Ascending aorta (tissue), 2 donors: ENCODE measurements around the gene TNFAIP3. TPM values are rescaled to one million over a fixed set of nuclear protein-coding genes. Genes with fewer than 3 reads are reported as not detected.

Experiments
- DNase-seq, 2 donors: peaks; one replicate each; pipeline ENCODE4 v3.0.0-alpha.2; 2019; ENCODE audit warnings: low spot score in 2 of 2
- H3K27ac ChIP-seq, 2 donors: fragments of 200-600 bp; sonication (generic); one replicate each; pipeline ENCODE4 v1.5.1; 2016 to 2017; ENCODE audit warnings: mild to moderate bottlenecking in 1 of 2
- H3K27me3 ChIP-seq: fragments of 200-600 bp; sonication (generic); one replicate; pipeline ENCODE4 v1.5.1; 2017
- H3K36me3 ChIP-seq, 2 donors: fragments of 200-600 bp; sonication (generic); one replicate each; pipeline ENCODE4 v1.5.1; 2016
- H3K4me1 ChIP-seq, 2 donors: fragments of 200-600 bp; sonication (generic); one replicate each; pipeline ENCODE4 v1.5.1; 2016 to 2017; ENCODE audit warnings: mild to moderate bottlenecking in 1 of 2
- H3K4me3 ChIP-seq, 2 donors: fragments of 200-600 bp; sonication (generic); one replicate each; pipeline ENCODE4 v1.5.1; 2016 to 2017; ENCODE audit warnings: mild to moderate bottlenecking in 1 of 2
- H3K9me3 ChIP-seq, 2 donors: fragments of 200-600 bp; sonication (generic); one replicate each; pipeline ENCODE4 v1.5.1; 2016
- CTCF ChIP-seq, 3 experiments: fragments of 200-600 bp in 2 of 3; fragments of 450-650 bp in 1 of 3; sonication (generic) in 2 of 3; IDR thresholded peaks; one replicate each; pipeline ENCODE4 v1.5.1; 2016 to 2019; ENCODE audit warnings: antibody characterized with exemption in 3 of 3, mild to moderate bottlenecking in 1 of 3, moderate library complexity in 1 of 3
- intact Hi-C: fragments of 100-400 bp; cut with DNase I; formaldehyde crosslinking; loops from one replicate; pipeline ENCODE4 v1.15.1; 2023
- total RNA-seq: library from RNA; depleted of rRNA; stranded (reverse); fragments of >200 nt; gene quantifications from one replicate; pipeline ENCODE4 v1.1.0, GENCODE V29; 2016

Gene TNFAIP3
- total RNA-seq, 1 donor from 2014 or later: 24.5 TPM

- Histone ChIP-seq H3K27me3 (no peaks in the 10 kb centered on the region), H3K4me1 (no peaks in the 10 kb centered on the region), H3K9me3 (no peaks in the 10 kb centered on the region), H3K4me3 (no peak overlapping the region), H3K36me3 (no peaks in the 10 kb centered on the region), H3K27ac (no peak overlapping the region)
- no peak for DNase-seq
- no peak for TF ChIP-seq CTCF (IDR thresholded peaks at IDR 0.05)
- intact Hi-C loops: no loop called here
Measured at GRCh38 chr6:137915790-137916189, 48.7 kb downstream of the TNFAIP3 start.

- DNase-seq: no peak
- intact Hi-C loops: no loop called here
- Histone ChIP-seq H3K4me1 (no peaks in the 10 kb centered on the region), H3K36me3 (no peaks in the 10 kb centered on the region), H3K27ac (no peak overlapping the region), H3K9me3 (no peaks in the 10 kb centered on the region), H3K4me3 (no peak overlapping the region), H3K27me3 (no peaks in the 10 kb centered on the region)
- TF ChIP-seq CTCF (IDR thresholded peaks at IDR 0.05): no peak
Measured at GRCh38 chr6:137917551-137918325, 50.7 kb downstream of the TNFAIP3 start.

GRCh38 chr6:137919502-137919823 lies 52.4 kb downstream of the TNFAIP3 start:
- Histone ChIP-seq H3K27ac (no peak overlapping the region), H3K36me3 (no peaks in the 10 kb centered on the region), H3K9me3 (no peaks in the 10 kb centered on the region), H3K27me3 (no peaks in the 10 kb centered on the region), H3K4me1 (no peaks in the 10 kb centered on the region), H3K4me3 (no peak overlapping the region)
- no peak for DNase-seq
- intact Hi-C loops: no loop called here
- TF ChIP-seq CTCF (IDR thresholded peaks at IDR 0.05): no peak

- H3K27ac ChIP-seq: no peak overlapping the region
- intact Hi-C loops: no loop called here
Measured at GRCh38 chr6:137919837-137920730, 53.0 kb downstream of the TNFAIP3 start.

GRCh38 chr6:137921823-137922222 lies 54.8 kb downstream of the TNFAIP3 start:
- intact Hi-C loops: no loop called here
- no peak for TF ChIP-seq CTCF (IDR thresholded peaks at IDR 0.05)
- H3K4me1 ChIP-seq: peaks cover 0 to 6% of the 10 kb centered on the region in 2 donors
- H3K4me3 ChIP-seq: no peak overlapping the region
- no peak overlapping the region for H3K27ac ChIP-seq
- no peak for DNase-seq
- no peaks in the 10 kb centered on the region for H3K27me3 ChIP-seq
- no peaks in the 10 kb centered on the region for H3K9me3 ChIP-seq
- no peaks in the 10 kb centered on the region for H3K36me3 ChIP-seq

More at GRCh38 chr6:137919837-137920730, 53.0 kb downstream of the TNFAIP3 start:
- Histone ChIP-seq H3K27me3 (no peaks in the 10 kb centered on the region), H3K4me3 (no peak overlapping the region), H3K4me1 (no peaks in the 10 kb centered on the region), H3K36me3 (no peaks in the 10 kb centered on the region), H3K9me3 (no peaks in the 10 kb centered on the region)
- DNase-seq: no peak
- no peak for TF ChIP-seq CTCF (IDR thresholded peaks at IDR 0.05)
